ENCODE results near the gene PILRB. TPM values are rescaled to one million over a fixed set of nuclear protein-coding genes. Genes with fewer than 3 reads are reported as not detected.
A peak's percentile ranks its signal among the peaks of the same experiment; 100 is the strongest.

PILRB gene
- total RNA-seq, 1 experiment from 2014 or later = 56.2 TPM

DNA sequence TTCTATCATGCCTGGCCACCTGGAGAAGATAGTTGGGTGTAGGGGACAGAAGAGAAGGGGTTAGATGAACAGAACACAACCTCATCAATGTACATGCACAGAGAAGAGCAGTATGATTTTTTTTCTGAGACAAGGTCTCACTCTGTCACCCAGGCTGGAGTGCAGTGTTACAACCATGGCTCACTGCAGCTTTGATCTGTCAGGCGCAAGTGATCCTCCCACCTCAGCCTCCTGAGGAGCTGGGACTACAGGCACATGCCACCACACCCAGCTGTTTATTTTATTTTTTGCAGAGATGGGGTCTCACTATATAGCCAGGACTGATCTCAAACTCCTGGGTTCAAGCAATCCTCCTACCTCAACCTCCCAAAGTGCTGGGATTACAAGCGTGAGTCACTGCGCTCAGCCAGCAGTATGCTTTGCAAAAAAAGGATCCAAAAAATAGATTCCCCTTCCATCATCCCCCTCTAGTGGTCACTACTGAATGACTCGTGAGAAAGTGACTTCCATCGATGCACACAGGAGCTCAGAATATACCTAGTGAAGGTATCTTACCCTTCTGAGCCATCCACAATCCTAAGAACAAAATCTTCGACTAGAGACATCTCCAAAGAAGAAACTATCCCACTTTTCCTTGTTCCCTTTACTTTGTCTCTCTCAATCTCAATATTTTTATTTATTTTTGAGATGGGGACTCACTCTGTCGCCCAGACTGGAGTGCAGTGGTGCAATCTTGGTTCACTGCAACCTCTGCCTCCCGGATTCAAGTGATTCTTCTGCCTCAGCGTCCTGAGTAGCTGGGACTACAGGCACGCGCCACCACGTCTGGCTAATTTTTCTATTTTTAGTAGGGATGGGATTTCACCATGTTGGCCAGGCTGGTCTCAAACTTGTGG lies 49.6 kb downstream of the PILRB start:
- H3K4me3 Mint-ChIP-seq (ENCODE audit: unreplicated experiment) = no peak overlapping the region
- no peaks in the 10 kb centered on the region for H3K4me1 Mint-ChIP-seq (ENCODE audit: insufficient read depth, unreplicated experiment)
- no peaks in the 10 kb centered on the region for H3K36me3 Mint-ChIP-seq (ENCODE audit: insufficient read depth, unreplicated experiment)
- TF ChIP-seq, protein P1, sequence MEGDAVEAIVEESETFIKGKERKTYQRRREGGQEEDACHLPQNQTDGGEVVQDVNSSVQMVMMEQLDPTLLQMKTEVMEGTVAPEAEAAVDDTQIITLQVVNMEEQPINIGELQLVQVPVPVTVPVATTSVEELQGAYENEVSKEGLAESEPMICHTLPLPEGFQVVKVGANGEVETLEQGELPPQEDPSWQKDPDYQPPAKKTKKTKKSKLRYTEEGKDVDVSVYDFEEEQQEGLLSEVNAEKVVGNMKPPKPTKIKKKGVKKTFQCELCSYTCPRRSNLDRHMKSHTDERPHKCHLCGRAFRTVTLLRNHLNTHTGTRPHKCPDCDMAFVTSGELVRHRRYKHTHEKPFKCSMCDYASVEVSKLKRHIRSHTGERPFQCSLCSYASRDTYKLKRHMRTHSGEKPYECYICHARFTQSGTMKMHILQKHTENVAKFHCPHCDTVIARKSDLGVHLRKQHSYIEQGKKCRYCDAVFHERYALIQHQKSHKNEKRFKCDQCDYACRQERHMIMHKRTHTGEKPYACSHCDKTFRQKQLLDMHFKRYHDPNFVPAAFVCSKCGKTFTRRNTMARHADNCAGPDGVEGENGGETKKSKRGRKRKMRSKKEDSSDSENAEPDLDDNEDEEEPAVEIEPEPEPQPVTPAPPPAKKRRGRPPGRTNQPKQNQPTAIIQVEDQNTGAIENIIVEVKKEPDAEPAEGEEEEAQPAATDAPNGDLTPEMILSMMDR (IDR thresholded peaks at IDR 0.05; ENCODE audit: unreplicated experiment) = peak; percentile 62
- ChIA-PET POLR2A (interaction anchor here (0.8 to 1.9 kb wide), 8 partner anchors 8 to 72 kb away, joined by 3 to 6 read pairs (median 4); partner anchors contain the start of gene ZCWPW1), CTCF (interaction anchor here (0.6 to 3.0 kb wide), 15 partner anchors 9 to 846 kb away, joined by 3 to 16 read pairs (median 3); no protein-coding TSS in a partner anchor)
- peaks cover 9% of the 10 kb centered on the region for H3K27me3 Mint-ChIP-seq (ENCODE audit: insufficient read depth, unreplicated experiment)
- no TSS peak for BruUV-seq (replicated peaks)
- no peak overlapping the region for H3K27ac Mint-ChIP-seq (ENCODE audit: low read depth, unreplicated experiment)
- intact Hi-C loops (cut with micrococcal nuclease) = loop anchor here (1.0 kb wide), 1 partner anchor 275 kb away; no protein-coding TSS in a partner anchor
- peak; percentile 82 for DNase-seq (ENCODE audit: unreplicated experiment)
- no peaks in the 10 kb centered on the region for H3K9me3 Mint-ChIP-seq (ENCODE audit: unreplicated experiment)

DNA sequence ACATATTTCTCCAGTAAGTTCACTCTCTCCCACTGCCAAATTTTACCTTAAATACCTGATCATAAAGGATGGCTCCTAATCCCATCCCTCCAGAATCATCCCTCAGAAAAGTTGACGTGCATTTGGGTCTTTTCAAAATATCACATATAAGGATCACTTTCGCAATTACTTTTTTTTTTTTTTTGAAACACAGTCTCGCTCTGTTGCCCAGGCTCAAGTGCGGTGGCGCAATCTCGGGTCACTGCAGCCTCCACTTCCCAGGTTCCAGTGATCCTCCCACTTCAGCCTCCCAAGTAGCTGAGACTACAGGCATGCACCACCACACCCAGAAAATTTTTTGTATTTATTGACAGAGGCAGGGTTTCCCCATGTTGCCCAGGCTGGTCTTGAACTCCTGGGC lies 53.2 kb downstream of the PILRB start:
- H3K4me3 Mint-ChIP-seq (ENCODE audit: unreplicated experiment) = no peak overlapping the region
- no peak for DNase-seq (ENCODE audit: unreplicated experiment)
- no peaks in the 10 kb centered on the region for H3K9me3 Mint-ChIP-seq (ENCODE audit: unreplicated experiment)
- intact Hi-C loops (cut with micrococcal nuclease) = no loop called here
- CTCF ChIA-PET = no interaction called here
- TF ChIP-seq, protein P1 (IDR thresholded peaks at IDR 0.05; ENCODE audit: unreplicated experiment) = no peak
- H3K36me3 Mint-ChIP-seq (ENCODE audit: insufficient read depth, unreplicated experiment) = no peaks in the 10 kb centered on the region
- no TSS peak for BruUV-seq (replicated peaks)
- POLR2A ChIA-PET = no interaction called here
- H3K4me1 Mint-ChIP-seq (ENCODE audit: insufficient read depth, unreplicated experiment) = no peaks in the 10 kb centered on the region
- H3K27ac Mint-ChIP-seq (ENCODE audit: low read depth, unreplicated experiment) = no peak overlapping the region
- H3K27me3 Mint-ChIP-seq (ENCODE audit: insufficient read depth, unreplicated experiment) = no peaks in the 10 kb centered on the region

- TF ChIP-seq, protein P1 (IDR thresholded peaks at IDR 0.05; ENCODE audit: unreplicated experiment) = no peak
- Mint-ChIP-seq H3K27ac (ENCODE audit: low read depth, unreplicated experiment) (no peak overlapping the region), H3K36me3 (ENCODE audit: insufficient read depth, unreplicated experiment) (no peaks in the 10 kb centered on the region), H3K4me1 (ENCODE audit: insufficient read depth, unreplicated experiment) (no peaks in the 10 kb centered on the region), H3K9me3 (ENCODE audit: unreplicated experiment) (no peaks in the 10 kb centered on the region), H3K27me3 (ENCODE audit: insufficient read depth, unreplicated experiment) (no peaks in the 10 kb centered on the region), H3K4me3 (ENCODE audit: unreplicated experiment) (no peak overlapping the region)
- intact Hi-C loops (cut with micrococcal nuclease) = no loop called here
- DNase-seq (ENCODE audit: unreplicated experiment) = no peak
- ChIA-PET POLR2A (interaction anchor here (2.3 kb wide), 1 partner anchor 16 kb away, joined by 11 read pairs; the partner anchor contains the start of genes MEPCE and ZCWPW1), CTCF (no interaction called here)
- no TSS peak for BruUV-seq (replicated peaks)
These were observed 55.4 kb downstream of the PILRB start for GRCh38 chr7:100413346-100413745.

DNA sequence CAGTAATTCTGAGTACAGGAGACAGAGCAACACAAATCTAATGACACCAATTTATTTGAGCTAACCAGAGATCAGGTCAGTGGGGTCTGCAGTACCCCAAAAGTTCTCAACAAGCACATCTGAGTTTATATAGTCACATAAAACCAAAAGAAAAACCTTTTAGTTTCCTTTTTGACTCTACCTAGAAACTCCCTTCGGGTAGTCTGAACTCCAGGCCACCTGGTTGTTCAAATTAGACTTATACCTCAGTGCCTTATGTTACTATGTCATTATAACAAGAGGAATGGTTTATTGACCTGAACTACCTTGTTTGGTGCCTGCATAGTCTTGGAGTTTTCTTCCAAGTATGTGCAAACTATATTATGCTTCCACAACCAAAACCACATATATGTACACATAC lies 56.0 kb downstream of the PILRB start:
- Mint-ChIP-seq H3K4me1 (ENCODE audit: insufficient read depth, unreplicated experiment) (no peaks in the 10 kb centered on the region), H3K4me3 (ENCODE audit: unreplicated experiment) (no peak overlapping the region), H3K27ac (ENCODE audit: low read depth, unreplicated experiment) (no peak overlapping the region), H3K9me3 (ENCODE audit: unreplicated experiment) (no peaks in the 10 kb centered on the region), H3K27me3 (ENCODE audit: insufficient read depth, unreplicated experiment) (no peaks in the 10 kb centered on the region), H3K36me3 (ENCODE audit: insufficient read depth, unreplicated experiment) (no peaks in the 10 kb centered on the region)
- TF ChIP-seq, protein P1 (IDR thresholded peaks at IDR 0.05; ENCODE audit: unreplicated experiment) = no peak
- intact Hi-C loops (cut with micrococcal nuclease) = no loop called here
- POLR2A ChIA-PET = interaction anchor here (2.3 kb wide), 1 partner anchor 15 kb away, joined by 11 read pairs; the partner anchor contains the start of genes MEPCE and ZCWPW1
- no peak for DNase-seq (ENCODE audit: unreplicated experiment)
- CTCF ChIA-PET = no interaction called here
- no TSS peak for BruUV-seq (replicated peaks)
